Measurements from ENCODE around the gene ASCL2.

ASCL2 gene

GRCh38 chr11:2309251-2310072, 39.1 kb upstream of the ASCL2 start:
- in situ Hi-C loops (cut with MboI; ENCODE audit: low sequenced_read_pairs) = no loop called here

- in situ Hi-C loops (cut with MboI; ENCODE audit: low sequenced_read_pairs) = no loop called here
Observed at GRCh38 chr11:2308713-2309112, 38.3 kb upstream of the ASCL2 start.

GRCh38 chr11:2307501-2308331, 37.3 kb upstream of the ASCL2 start:
- in situ Hi-C loops (cut with MboI; ENCODE audit: low sequenced_read_pairs) = no loop called here

GRCh38 chr11:2306877-2307500, 36.6 kb upstream of the ASCL2 start:
- in situ Hi-C loops (cut with MboI; ENCODE audit: low sequenced_read_pairs) = no loop called here

GRCh38 chr11:2306452-2306823, 36.0 kb upstream of the ASCL2 start:
- in situ Hi-C loops (cut with MboI; ENCODE audit: low sequenced_read_pairs) = no loop called here

GRCh38 chr11:2305788-2306451, 35.5 kb upstream of the ASCL2 start:
- in situ Hi-C loops (cut with MboI; ENCODE audit: low sequenced_read_pairs) = no loop called here

- in situ Hi-C loops (cut with MboI; ENCODE audit: low sequenced_read_pairs) = no loop called here
Observed at GRCh38 chr11:2305140-2305778, 34.9 kb upstream of the ASCL2 start.

- in situ Hi-C loops (cut with MboI; ENCODE audit: low sequenced_read_pairs) = no loop called here
Observed at GRCh38 chr11:2304506-2305139, 34.2 kb upstream of the ASCL2 start.

GRCh38 chr11:2303627-2304505, 33.5 kb upstream of the ASCL2 start:
- in situ Hi-C loops (cut with MboI; ENCODE audit: low sequenced_read_pairs) = no loop called here

- in situ Hi-C loops (cut with MboI; ENCODE audit: low sequenced_read_pairs) = no loop called here
Observed at GRCh38 chr11:2302896-2303626, 32.7 kb upstream of the ASCL2 start.

GRCh38 chr11:2302306-2302895, 32.0 kb upstream of the ASCL2 start:
- in situ Hi-C loops (cut with MboI; ENCODE audit: low sequenced_read_pairs) = no loop called here

GRCh38 chr11:2301631-2302305, 31.4 kb upstream of the ASCL2 start, which contains the start of the genes C11orf21 and TSPAN32:
C11orf21 (minus strand) TSS chr11:2301918; CDS start chr11:2301808, 110 bp downstream.
TSPAN32 (plus strand) TSS chr11:2302013; CDS start chr11:2302150, 137 bp downstream.
- in situ Hi-C loops (cut with MboI; ENCODE audit: low sequenced_read_pairs) = no loop called here

GRCh38 chr11:2300936-2301630, 30.7 kb upstream of the ASCL2 start:
- in situ Hi-C loops (cut with MboI; ENCODE audit: low sequenced_read_pairs) = no loop called here

GRCh38 chr11:2300290-2300935, 30.0 kb upstream of the ASCL2 start:
- in situ Hi-C loops (cut with MboI; ENCODE audit: low sequenced_read_pairs) = no loop called here

- in situ Hi-C loops (cut with MboI; ENCODE audit: low sequenced_read_pairs) = no loop called here
Observed at GRCh38 chr11:2299773-2300172, 29.4 kb upstream of the ASCL2 start.

All from HL-60/S4 treated with phorbol 12-myristate 13-acetate at 8.2 ng/mL for 4 days and 3 days (cell line).